ENCODE results near the gene HRH1.
A peak's percentile ranks its signal among the peaks of the same experiment; 100 is the strongest.
"Not testable (repeated sequence)": the region's sequence is repeated elsewhere in the genome, so short reads cannot be mapped to it uniquely, and the experiment has no call there.

Gene HRH1

DNA sequence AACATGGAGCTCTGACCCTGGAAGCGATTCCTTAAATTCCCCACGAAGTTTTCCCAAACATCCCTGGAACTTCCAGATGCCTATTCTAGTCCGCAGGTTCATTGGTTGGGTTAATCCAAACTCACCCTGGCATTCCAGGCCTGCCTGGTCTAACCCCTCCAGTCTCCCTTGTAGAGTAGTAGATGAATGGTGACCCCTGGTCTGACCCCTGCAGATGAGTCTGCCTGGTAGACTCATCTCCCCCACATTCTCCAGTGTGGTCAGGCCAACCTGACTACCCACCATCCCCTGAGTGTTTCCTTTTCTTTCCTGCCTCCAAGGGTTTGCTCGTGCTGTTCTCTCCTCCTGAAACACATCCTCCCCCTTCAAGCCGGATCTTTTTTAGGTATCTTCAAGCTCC, 10.8 kb upstream of the HRH1 start:
- no peak for DNase-seq

DNA sequence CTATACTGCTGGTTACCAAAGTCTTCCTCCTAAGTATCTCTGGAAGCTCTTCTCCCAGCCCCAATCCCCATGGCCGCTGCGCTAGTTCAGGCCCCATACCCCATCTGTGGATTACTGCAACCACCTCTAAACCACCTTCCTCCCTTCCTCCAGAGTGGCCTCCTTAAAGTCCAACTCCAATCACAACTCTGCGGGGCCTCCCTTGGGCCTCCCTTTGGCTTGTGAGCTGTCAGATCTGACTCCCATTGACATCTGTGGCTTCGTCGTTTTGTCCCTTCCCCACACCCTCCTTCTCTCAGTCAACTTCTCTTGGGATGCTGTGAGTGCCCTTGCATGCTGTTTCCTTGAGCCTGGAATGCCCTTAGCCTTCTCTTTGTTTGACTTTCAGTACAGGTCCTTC, 9.3 kb upstream of the HRH1 start:
- no peak for DNase-seq

DNA sequence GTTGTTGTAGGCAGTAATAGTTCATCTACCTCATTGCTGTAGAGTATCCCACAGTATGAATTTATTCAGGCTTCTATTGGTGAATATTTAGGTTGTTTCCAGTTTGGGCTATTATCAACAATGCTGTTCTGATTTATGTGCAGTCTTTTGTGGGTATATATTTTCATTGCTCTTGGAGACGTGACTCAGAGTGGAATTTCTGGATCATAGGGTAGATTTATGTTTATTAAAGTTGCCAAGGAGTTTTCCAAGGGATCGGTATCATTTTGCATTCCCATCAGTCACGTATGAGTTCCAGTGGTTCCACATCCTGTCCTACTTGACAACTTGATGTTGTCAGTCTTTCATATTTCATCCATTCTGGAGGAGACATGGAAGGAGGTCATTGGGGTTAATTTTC, 8.4 kb upstream of the HRH1 start:
- no peak for DNase-seq

DNA sequence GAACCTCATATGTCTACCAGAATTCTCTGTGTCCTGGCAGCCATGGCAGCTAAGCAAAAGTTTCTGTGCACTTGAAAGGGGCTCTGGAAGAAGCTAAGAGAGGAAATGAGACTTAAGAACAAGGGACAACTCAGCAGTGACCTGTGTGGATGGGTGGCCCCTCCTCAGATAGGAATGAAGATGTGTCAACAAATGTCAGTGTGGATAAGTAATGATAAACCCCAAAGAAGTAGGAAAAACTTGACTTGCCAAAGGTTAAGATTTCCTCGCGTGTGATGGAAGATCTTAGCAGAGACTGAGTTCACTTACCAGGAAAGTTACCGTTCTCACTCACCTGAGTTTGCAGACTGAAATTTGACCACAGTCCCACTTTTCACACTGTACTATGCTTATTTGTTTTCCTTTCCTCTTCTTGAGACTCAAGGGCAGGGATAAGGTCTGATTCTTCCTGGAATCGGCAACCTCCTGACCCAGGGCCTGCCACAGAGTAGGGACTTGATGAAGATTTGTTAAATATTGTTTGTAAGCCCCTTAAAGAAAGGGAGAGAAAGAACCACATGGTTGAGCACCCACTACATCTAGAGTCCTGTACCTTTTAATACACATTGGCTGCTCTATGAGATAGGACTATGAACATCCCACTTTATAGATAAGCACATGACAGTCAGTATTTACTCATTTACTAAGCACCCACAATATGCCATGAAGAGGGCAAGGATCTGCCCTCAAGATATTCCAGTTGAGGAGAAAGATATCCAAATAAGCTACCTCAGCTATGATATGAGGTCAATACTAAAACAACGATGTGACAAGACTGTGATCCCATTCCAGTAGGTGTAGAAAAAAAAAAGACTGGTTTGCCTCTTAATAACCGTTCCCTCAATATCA, 7.3 kb upstream of the HRH1 start:
- DNase-seq, result no peak

DNA sequence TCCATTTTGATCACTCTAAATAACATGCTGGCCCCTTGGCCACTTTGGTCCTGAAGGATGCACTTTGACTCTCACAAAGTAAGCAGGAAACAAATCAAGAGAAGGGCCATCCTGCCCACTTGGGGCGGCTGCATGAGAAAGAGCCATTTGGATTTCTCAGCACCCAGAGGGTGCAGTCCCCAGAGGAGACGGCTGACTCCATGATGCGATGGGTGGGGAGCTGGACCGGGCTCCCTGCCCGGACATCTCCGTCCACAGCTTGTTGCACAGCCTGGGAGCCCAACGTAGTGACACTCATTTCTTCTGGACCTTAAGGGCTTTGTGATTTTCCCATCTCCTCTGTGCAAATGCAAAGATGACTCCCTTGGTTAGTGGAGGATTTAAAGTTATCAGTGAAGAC, 4.0 kb upstream of the HRH1 start:
- DNase-seq, result no peak

DNA sequence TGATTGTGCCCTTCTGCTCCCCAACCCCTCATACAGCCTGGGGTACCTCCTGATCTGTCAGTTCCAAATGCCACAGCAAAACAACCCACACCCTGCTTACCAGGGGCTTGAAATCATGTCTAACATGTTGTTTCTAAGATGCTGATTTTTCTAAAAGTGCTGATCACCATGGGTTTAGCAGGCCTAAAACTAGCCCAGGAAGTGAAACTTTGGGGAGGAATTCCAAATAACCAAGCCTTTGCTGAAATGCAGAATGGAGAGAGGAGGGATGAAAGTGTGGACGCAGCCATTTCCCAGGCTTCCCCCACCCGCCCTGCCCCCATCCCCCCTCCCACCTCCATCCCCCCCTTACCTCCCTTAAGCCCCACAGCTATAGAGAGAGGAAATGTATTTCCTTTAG, 2.0 kb upstream of the HRH1 start:
- DNase-seq, result no peak

DNA sequence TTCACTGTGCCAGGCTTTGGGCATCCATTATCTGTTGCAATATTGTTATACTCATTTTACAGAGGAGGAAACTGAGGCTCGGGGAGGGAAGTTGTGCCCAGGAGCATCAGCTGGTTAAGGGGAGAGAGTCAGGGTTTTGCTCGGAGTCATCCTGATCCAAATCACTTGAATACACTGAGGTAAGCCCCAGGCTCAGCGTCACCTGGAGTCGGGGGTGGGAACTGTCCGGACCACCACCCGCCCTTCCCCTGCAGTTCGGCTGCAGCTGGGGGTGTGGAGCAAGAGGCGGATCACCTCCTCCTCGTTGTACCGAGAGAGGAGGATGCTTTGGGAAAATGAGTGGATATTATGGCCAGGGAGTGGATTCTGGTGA, 646 bp downstream of the HRH1 start:
- no peak for DNase-seq

DNA sequence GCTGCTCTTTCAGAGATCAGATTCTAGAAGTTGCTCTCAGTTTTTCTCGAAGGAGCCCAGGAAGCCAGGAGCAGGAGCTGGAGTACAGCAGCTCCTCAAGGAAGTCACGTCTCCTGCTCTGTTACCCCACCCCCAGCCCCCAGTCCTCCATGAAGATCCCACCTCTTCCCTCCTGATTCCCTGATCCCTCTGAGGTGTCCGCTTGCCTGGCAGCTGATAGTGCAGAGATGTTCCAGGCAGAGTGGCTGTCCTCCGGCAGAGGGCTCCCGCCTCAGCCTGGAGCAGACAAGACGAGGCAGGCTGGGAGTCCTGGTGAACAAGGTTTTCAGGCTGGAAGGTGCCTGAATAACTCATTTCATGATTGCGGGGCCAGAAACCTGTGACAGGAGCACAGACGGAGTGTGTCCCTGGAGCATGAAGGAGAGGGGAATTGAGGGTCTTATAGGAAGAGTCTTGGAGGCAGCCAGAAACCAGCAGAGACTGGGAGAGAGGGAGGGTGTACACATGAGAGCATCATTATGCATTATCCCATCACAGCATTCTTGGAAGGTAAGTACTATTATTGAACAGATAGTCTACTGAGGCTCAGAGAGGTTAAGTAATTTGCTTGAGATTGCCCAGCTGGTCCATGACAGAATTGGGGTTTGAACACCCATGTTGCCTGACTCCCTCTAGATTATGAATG, 1.2 kb downstream of the HRH1 start:
- DNase-seq, result peak; percentile 13

DNA sequence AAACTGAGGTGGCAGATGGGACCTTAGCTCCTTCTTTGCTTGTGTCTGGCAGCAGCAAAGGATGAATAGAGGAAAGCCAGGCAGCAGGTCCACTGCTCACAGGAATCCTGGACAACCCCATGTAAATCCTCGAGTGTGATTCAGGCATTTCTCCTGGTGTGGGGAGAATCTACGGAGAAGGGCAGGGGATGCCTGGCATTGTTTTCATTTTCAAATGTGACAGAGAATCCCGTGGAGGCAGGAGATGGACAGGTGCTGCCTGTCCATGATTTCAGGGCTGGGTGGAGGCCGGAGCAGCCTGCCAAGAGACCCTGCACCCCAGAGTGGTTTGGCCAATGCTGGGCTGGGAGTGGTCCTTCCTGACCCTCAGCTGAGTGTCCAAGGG, 1.7 kb downstream of the HRH1 start:
- no peak for DNase-seq

DNA sequence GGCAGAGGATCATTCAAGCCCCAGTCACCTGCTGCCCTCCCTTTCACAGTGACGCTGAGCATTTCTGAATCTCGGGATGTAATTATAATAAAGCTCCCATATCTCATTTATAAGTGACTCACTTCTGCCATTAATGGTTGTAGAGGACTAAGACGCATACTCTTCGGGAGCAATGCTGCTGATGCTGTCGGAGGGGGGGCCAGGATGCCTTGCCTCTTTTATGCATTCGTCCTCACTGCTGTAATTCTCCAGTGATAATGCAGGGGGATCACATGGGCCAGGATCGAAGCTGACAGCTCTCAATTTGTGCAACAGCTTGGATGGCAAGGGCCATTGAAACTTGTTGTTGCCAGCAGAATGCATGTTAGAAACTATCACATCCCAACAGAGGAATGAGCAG, 3.1 kb downstream of the HRH1 start:
- DNase-seq, result no peak

DNA sequence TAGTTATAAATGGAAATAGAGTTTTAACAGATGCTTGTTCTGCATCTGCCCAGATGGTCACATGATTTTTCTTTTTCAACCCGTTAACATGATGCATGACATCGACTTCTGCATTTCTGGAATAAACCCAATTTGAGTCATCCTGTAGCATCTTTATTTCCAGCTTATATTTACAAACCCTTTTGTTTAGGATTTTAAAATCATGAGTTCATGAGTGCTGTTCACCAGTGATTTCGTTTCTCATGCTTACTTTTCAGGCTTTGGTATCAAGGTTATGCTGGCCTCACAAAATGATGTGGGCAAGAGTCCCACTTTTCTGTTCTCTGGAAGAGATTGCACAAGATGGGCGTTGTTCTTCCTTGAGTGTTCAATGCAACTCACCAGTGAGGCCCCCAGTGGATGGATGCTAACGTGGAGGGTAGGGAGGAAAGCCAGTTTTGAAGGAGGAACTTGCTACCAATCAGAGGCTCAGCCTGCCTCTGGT, 5.2 kb downstream of the HRH1 start:
- no peak for DNase-seq

DNA sequence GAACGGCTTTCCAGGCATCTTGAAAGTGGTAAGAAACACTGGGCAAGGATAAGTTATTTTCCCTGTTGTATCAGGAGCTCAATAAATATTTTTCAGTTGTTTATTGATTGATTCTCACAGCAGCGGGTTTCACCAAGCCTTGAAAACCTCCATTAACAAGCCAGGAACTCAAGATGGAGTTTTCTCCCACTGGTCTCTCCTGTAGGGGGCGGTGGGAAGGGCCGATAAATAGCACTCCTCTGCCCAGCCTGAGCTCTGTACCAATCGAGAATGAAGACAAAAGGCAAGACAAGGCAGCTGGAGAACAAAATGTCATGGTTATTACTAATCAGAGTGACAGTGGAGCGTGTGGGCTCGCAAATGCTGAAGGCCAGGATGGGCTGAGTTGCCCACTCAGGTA, 7.4 kb downstream of the HRH1 start:
- no peak for DNase-seq

DNA sequence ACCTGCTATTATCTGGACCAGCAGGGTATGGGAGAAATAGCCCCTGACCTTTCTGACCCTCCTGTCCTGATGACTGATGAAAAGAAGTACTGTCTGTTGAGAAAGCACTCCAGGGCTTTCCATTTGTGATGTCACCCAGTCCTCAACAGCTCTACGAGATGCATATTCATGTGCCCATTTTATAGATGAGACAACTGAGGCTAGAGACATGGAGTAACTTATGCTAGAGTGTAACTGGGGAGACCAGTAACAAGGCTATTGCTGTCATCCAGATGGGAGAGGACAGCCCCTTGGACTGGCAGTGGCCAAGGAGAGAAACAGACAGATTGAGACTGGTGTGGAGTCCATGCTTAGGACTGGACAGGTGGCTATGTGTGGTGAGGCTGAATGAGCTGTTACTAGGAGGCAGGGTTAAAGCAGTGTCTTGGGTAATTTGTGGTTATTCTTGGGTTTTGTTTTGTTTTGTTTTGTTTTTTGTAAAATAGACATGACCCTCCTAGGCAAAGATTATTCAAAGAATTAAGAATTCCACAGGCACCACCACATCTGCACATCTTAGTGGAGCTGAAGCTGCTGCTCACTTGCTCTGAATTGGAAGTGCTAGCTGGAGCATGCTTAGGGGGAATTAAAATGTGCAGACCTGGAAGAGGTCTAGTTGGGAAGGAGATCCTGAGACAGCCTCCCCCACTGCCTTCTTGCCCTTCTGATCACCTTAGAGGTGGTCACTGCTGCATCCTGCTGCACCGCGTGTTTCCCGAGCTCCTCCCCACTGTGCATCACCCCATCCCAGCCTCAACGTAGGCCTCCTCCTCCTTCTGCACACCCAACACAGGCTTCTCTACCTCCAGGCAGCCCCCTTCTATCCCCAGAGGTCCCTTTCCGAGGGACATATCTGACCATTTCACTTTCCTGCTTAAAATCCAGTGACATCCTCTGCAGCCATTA, 8.4 kb downstream of the HRH1 start:
- DNase-seq, result no peak

DNA sequence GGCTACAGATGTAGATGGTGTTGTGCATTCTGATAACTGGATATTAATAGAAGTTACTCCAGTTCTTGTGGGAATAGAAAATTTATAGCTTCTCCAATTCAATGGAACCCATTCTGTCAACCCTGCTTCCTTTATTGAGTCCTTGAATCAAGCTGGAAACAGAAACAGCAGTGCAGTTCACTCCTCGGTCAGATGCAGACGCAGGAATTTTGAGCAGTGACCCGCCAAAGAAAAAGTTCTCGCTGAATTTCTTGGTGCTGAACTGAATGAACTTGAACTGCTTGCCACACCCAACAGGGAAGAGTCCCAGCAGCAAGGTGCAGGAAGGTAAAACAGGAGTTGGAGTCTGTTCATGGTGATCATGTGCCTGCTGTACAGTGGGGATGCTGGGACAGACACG, 10.3 kb downstream of the HRH1 start:
- no peak for DNase-seq

DNA sequence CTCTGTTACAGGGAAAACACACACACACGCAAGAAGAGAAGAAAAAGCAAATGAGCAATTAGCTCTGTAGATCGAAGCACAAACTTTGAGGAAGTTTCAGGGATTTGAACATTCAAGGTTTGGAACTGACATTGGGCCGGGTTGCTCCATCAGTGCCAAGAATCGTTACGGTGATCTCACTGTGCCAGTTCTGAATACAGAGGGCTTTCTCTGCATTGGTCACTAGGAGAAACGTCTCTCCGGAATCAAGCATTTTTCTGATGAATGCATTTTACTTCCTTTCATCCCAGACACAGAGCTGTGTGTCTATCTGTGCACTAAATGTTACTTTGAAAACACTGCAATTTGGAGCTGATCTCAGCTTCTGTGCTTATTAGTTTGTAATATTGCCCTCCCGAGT, 11.2 kb downstream of the HRH1 start:
- no peak for DNase-seq

DNA sequence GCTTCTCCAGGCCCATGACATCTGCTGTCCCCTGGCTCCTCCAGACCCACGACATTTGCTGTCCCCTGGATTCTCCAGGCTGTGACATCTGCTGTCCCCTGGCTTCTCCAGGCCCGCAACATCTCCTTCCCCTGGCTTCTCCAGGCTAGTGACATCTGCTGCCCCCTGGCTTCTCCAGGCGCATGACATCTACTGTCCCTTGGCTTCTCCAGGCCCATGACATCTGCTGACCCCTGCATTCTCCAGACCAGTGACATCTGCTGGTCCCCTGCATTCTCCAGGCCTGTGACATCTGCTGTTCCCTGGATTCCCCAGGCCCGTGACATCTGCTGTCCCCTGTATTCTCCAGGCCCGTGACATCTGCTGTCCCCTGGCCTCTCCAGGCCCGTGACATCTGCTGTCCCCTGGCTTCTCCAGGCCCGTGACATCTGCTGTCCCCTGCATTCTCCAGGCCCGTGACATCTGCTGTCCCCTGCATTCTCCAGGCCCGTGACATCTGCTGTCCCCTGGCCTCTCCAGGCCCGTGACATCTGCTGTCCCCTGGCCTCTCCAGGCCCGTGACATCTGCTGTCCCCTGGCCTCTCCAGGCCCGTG, 12.6 kb downstream of the HRH1 start:
- not testable (repeated sequence) for DNase-seq

DNA sequence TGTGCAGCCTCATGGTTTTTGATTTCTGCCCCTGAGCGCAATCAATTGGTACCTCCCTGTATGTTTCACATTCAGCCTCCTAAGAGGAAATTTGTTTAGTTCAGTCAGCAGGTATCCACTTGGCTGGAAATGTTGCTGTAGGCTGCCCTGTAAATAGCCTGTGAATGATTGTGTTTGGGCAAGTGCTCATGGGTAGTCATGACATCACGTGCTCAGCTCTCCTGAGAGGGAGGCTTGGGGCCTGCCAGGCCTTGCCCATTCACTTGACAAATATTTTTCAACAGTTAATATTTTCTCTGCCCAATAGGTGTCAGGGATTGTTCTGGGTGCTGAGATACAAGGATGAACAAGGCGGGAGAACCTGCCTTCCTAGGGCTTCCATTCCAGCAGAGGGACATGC, 13.3 kb downstream of the HRH1 start:
- DNase-seq, result no peak

DNA sequence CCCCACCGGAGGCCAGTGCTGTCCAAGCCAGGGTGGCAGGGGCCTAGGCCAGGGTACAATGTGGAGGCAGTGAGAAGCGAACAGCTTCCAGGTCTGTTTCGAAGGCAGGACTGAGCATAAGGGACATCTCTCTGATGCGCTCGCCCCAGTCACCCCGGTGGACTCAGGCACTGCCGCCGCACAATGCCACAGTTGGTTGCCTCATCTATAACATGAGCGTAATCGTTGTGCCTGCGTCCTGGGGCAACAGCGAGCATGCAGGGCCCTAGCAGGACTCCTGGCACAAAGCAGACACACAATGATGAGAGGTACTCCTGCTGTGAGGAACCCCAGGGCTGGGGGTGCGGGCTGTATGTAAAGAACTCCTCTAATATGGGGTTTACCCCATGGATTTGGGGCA, 14.1 kb downstream of the HRH1 start:
- DNase-seq, result no peak

DNA sequence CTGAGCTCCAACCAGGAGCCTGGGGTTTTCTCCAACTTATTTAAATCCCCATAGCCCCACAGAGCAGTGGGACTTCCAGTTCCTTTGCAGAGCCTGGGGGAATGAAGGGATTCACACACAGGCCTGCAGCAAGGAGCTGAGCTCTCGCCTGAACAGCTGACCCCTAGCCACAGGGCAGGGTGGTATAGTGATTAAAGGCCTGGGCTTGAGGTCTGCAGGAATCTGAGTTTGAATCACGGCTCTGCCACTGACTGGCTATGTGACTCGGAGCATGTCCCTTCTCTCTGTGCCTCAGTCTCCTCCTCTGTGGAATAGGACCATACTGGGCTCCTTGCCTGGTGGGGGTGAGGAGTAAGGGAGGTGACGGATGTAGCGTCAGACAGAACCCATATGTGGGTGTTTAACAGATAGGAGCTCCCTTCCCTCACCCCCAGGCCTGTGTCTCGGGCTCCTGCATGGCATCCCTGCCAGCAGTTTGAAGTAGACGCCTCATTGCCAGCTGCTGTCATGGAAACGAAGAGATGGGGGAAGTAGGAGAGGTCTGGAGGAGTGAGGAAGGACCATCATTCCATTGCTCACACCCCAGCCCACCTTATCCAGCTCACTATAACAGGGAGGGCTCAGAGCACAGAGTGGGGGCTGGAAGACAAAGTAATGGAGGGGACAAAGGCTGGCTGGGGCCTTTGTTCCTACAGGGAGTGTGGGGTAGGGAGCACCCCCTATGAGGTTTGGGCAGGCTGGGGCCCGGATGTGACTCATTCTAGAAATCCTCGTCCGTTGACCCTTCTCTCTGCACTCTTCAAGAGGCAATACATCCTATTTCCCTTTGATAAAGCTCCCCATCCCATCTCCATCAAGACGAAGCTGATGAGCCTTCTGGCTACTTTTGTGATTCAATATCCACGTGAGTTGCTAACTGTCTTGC, 14.8 kb downstream of the HRH1 start:
- no peak for DNase-seq

DNA sequence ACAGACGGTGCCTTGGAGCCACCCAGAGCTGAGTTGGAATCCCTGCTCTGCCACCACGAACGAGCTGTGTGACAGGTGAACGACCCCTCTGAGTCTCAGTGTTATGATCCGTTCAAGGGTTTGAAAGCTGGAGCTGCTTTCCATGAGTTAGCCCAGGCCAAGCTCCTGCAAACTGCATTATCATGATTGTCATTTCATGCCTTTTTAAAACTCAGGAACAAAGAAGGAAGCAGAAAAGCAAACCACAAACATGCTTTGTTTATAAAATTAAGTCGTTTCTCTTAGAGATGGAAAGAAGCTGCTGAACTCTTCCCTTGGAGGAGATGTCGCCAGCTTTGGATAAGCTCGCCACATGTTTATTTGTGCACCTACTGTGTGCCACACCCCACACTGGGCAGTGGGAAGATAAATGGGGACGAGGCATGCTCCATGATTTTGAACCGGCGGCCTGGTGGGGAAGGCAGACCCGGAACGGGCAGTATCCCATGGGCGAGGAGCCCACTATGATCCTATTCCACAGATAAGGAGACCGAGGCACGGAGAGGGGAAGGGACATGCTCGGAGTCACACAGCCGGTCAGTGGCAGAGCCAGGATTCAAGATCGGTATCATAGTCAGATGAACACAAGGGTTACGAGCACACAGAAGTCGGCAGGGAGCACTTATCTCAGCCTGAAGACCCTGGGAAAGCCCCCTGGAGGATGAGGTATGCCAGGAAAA, 15.9 kb downstream of the HRH1 start:
- DNase-seq, result no peak

DNA sequence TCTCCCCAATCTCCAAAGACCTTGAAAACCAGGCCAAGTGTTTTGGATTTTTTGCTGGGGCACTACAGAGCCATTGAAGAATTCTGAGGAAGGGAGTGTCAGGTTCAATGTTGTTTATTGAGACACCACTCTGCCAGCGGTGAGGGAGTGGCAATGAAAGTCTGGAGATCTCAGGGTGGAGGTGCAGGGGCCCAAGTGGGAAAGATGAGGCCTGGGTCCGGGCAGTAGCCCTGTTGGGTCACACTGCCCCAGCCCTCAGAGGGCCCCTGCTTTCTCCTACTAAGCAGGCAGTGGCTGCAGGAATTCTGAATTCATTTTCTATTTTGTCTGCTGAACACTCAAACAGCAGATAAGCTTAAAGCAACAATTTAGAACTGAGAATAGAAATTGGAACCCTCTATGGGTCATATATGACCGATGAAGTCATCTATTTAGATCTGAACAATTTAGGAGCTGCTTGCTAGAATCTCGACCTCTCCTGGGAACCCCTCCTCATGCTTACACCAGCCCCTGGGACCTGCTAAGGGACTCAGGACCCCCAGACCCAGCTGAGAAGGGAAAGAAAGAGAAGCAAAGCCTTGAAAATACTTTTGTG, 17.9 kb downstream of the HRH1 start:
- no peak for DNase-seq
